Heart left ventricle (tissue), 16 donors: ENCODE results near the gene BMPER. TPM values are rescaled to one million over a fixed set of nuclear protein-coding genes. Genes with fewer than 3 reads are reported as not detected.
A peak's percentile ranks its signal among the peaks of the same experiment; 100 is the strongest.

ENCODE experiments used
- ATAC-seq, 4 donors: fragments of 200-7000 bp; cut with Tn5 transposase; one replicate each; pipeline ENCODE4 v1.9.1; 2020 to 2022; ENCODE audit warnings: moderate library complexity in 4 of 4, mild to moderate bottlenecking in 3 of 4, moderate number of reproducible peaks in 1 of 4
- DNase-seq, 5 donors: peaks; one replicate each; pipeline ENCODE4 v3.0.0-alpha.2; 2020
- H3K27ac ChIP-seq, 12 donors: fragments of 200-600 bp; sonication (generic) in 4 of 12; one replicate each; pipeline versions ENCODE4 v1.5.0 to v1.8.0; 2016 to 2022; ENCODE audit warnings: mild to moderate bottlenecking in 2 of 12
- H3K27me3 ChIP-seq, 9 donors: fragments of 200-600 bp; sonication (generic) in 2 of 9; one replicate each; pipeline versions ENCODE4 v1.5.1 to v1.8.0; 2016 to 2022; ENCODE audit warnings: mild to moderate bottlenecking in 3 of 9
- H3K36me3 ChIP-seq, 9 donors: fragments of 200-600 bp; sonication (generic) in 2 of 9; one replicate each; pipeline versions ENCODE4 v1.5.0 to v1.8.0; 2018 to 2022; ENCODE audit warnings: mild to moderate bottlenecking in 2 of 9
- H3K4me1 ChIP-seq, 12 donors: fragments of 200-600 bp; sonication (generic) in 4 of 12; one replicate each; pipeline versions ENCODE4 v1.5.0 to v1.8.0; 2016 to 2022; ENCODE audit warnings: mild to moderate bottlenecking in 3 of 12
- H3K4me3 ChIP-seq, 12 donors: fragments of 200-600 bp; sonication (generic) in 4 of 12; one replicate each; pipeline versions ENCODE4 v1.5.0 to v1.8.0; 2017 to 2022; ENCODE audit warnings: mild to moderate bottlenecking in 9 of 12, moderate library complexity in 4 of 12
- H3K9me3 ChIP-seq, 12 donors: fragments of 200-600 bp; sonication (generic) in 4 of 12; one replicate each; pipeline versions ENCODE4 v1.5.0 to v1.8.0; 2016 to 2022; ENCODE audit warnings: mild to moderate bottlenecking in 1 of 12
- CTCF ChIP-seq, 12 donors: fragments of 200-600 bp; sonication (generic) in 4 of 12; IDR thresholded peaks; one replicate each; pipeline versions ENCODE4 v1.5.0 to v1.8.0; 2018 to 2022; ENCODE audit warnings: antibody characterized with exemption in 12 of 12, mild to moderate bottlenecking in 5 of 12
- POLR2A ChIP-seq, 2 donors: fragments of 450-650 bp; IDR thresholded peaks; one replicate each; pipeline ENCODE4 v1.6.1; 2017; ENCODE audit warnings: antibody characterized with exemption in 2 of 2, mild to moderate bottlenecking in 2 of 2, moderate library complexity in 2 of 2
- WGBS, 4 donors: extraction: QIAGEN DNeasy Blood & Tissue Kit in 2 of 4; methylation state at CpG; one replicate each; pipeline versions ENCODE4 v1.1.5 to v1.1.7; 2013 to 2018; 5-methylcytosine and 5-hydroxymethylcytosine counted together
- intact Hi-C, 10 donors: fragments of 100-400 bp; cut with DNase I; formaldehyde crosslinking; loops; one replicate each; pipeline versions ENCODE4 v1.11.1 to v1.14.2; 2022
- polyA plus RNA-seq, 2 donors: library from polyadenylated mRNA; stranded (reverse); fragments of 200-250 nt; gene quantifications; one replicate each; pipeline ENCODE4 v1.2.3, GENCODE V29; 2013
- total RNA-seq, 9 donors: library from RNA; depleted of rRNA in 2 of 9; stranded (reverse); fragments of >200 nt in 2 of 9; fragmentation: NEBNext Ultra II Directional in 3 of 9; extraction: Animal tissue kit (Norgen Biotek cat#: 25700) in 3 of 9; gene quantifications; one replicate each; pipeline versions ENCODE4 v1.1.0 to v1.2.4, GENCODE V29; 2016 to 2023
- donor health status: ischemic (EF 13 %, LVEDD 7.1; RV severe dilation, severe dysfunction).
- donor health status: healthy with polysubstance abuse.
- donor health status: DM: no; HTN: yes; CAD: no.
- donor health status: DM: no; HTN: no; CAD: no.
- donor health status: ischemic (EF 25% LVEDD 6.9; RV normal size, moderate dysfunction).
- donor health status: ischemic (EF 25% LVEDD 5.7; RV mildly dilated, moderate dysfunction).
- donor health status: healthy.
- donor health status: DM: yes; HTN: yes; CAD: no.
- donor health status: ischemic (EF 35%, LVEDD 5.7; RV mildly dilated, moderate dysfunction).
- donor health status: nonischemic (EF 11% LVEDD 7.7; RV severe dilation, severe dysfunction).
- donor health status: DM: yes; HTN: yes; CAD: no.
- donor health status: PGD.
- donor health status: ischemic (EF 29% LVEDD 5.4; RV normal size, mild dysfunction).
- donor health status: nonischemic (EF 23%, LVEDD 6.1; RV moderate dilation, normal function).

The BMPER gene
- total and polyA plus RNA-seq, 11 donors: 0.05 to 4.2 (median 0.85) TPM

- Histone ChIP-seq H3K4me3 (no peak overlapping the region), H3K4me1 (no peaks in the 10 kb centered on the region), H3K36me3 (no peaks in the 10 kb centered on the region), H3K27me3 (no peaks in the 10 kb centered on the region), H3K27ac (no peak overlapping the region), H3K9me3 (no peaks in the 10 kb centered on the region)
- DNase-seq: no peak
- TF ChIP-seq CTCF (IDR thresholded peaks at IDR 0.05) (no peak), POLR2A (IDR thresholded peaks at IDR 0.05) (no peak)
- intact Hi-C loops: no loop called here
- WGBS, 4 donors: 76 to 80% (median 79%) methylated on average over 9 of the region's 9 CpGs
- ATAC-seq: no peak
These were observed 59.3 kb downstream of the BMPER start for GRCh38 chr7:33964417-33965182.

- H3K4me3 ChIP-seq: no peak overlapping the region
- ATAC-seq: peak in 2 of 4 donors; percentile 20 to 26
- no peak for TF ChIP-seq POLR2A (IDR thresholded peaks at IDR 0.05)
- TF ChIP-seq CTCF (IDR thresholded peaks at IDR 0.05): no peak
- intact Hi-C loops: no loop called here
- H3K27ac ChIP-seq: no peak overlapping the region
- no peak for DNase-seq
- H3K27me3 ChIP-seq: no peaks in the 10 kb centered on the region
- H3K4me1 ChIP-seq: no peaks in the 10 kb centered on the region
- no peaks in the 10 kb centered on the region for H3K36me3 ChIP-seq
- no peaks in the 10 kb centered on the region for H3K9me3 ChIP-seq
- WGBS, 4 donors: 75 to 84% (median 80%) methylated on average over 2 of the region's 2 CpGs
These were observed 59.9 kb downstream of the BMPER start for GRCh38 chr7:33965183-33965744.

- Histone ChIP-seq H3K9me3 (no peaks in the 10 kb centered on the region), H3K27ac (no peak overlapping the region), H3K4me3 (no peak overlapping the region), H3K27me3 (no peaks in the 10 kb centered on the region), H3K4me1 (no peaks in the 10 kb centered on the region), H3K36me3 (no peaks in the 10 kb centered on the region)
- TF ChIP-seq POLR2A (IDR thresholded peaks at IDR 0.05) (no peak), CTCF (IDR thresholded peaks at IDR 0.05) (no peak)
- ATAC-seq: no peak
- intact Hi-C loops: no loop called here
- 91 to 97% (median 96%) methylated on average over 1 of the region's 1 CpG for WGBS, 4 donors
- no peak for DNase-seq
These were observed 63.3 kb downstream of the BMPER start for GRCh38 chr7:33968591-33968990.

- WGBS, 4 donors: 88 to 94% (median 89%) methylated on average over 5 of the region's 5 CpGs
- Histone ChIP-seq H3K4me1 (no peaks in the 10 kb centered on the region), H3K4me3 (no peak overlapping the region), H3K36me3 (no peaks in the 10 kb centered on the region), H3K27me3 (no peaks in the 10 kb centered on the region), H3K9me3 (no peaks in the 10 kb centered on the region), H3K27ac (no peak overlapping the region)
- ATAC-seq (no peak), DNase-seq (no peak)
- no peak for TF ChIP-seq CTCF (IDR thresholded peaks at IDR 0.05)
- no peak for TF ChIP-seq POLR2A (IDR thresholded peaks at IDR 0.05)
- intact Hi-C loops: no loop called here
These were observed 65.2 kb downstream of the BMPER start for GRCh38 chr7:33970536-33970935.
